GM18505 (cell line): ENCODE data around the gene GPRC5B.

Source experiments
- ATAC-seq: cut with Tn5 transposase; IDR thresholded peaks from one replicate; pipeline ENCODE4 v1.9.1; 2021; ENCODE audit not compliant: unreplicated experiment
- POLR2A ChIP-seq: IDR thresholded peaks from 4 replicates; pipeline ENCODE4 v1.6.1; 2011; ENCODE audit warnings: borderline replicate concordance; ENCODE audit not compliant: insufficient read depth, insufficient read length; ENCODE audit errors: extremely low read depth

The GPRC5B gene

GRCh38 chr16:19886073-19886941 is 1.7 kb upstream of the GPRC5B start:
- ATAC-seq: no peak
- TF ChIP-seq POLR2A: no peak

- ATAC-seq: no peak
- TF ChIP-seq POLR2A: no peak
These were observed 914 bp upstream of the GPRC5B start for GRCh38 chr16:19885451-19886072.

- no peak for ATAC-seq
- no peak for TF ChIP-seq POLR2A
These were observed 622 bp downstream of the GPRC5B start for GRCh38 chr16:19883966-19884485.

GRCh38 chr16:19883296-19883965 is 1.2 kb downstream of the GPRC5B start:
- no peak for TF ChIP-seq POLR2A
- no peak for ATAC-seq

- no peak for TF ChIP-seq POLR2A
- ATAC-seq: no peak
These were observed 2.0 kb downstream of the GPRC5B start for GRCh38 chr16:19882646-19883045.

GRCh38 chr16:19882186-19882585 is 2.5 kb downstream of the GPRC5B start:
- TF ChIP-seq POLR2A: no peak
- no peak for ATAC-seq

GRCh38 chr16:19881783-19882182 is 2.9 kb downstream of the GPRC5B start:
- no peak for TF ChIP-seq POLR2A
- ATAC-seq: no peak

- TF ChIP-seq POLR2A: no peak
- no peak for ATAC-seq
These were observed 3.6 kb downstream of the GPRC5B start for GRCh38 chr16:19881028-19881427.

GRCh38 chr16:19879241-19879792 is 5.3 kb downstream of the GPRC5B start:
- ATAC-seq: no peak
- TF ChIP-seq POLR2A: no peak

- TF ChIP-seq POLR2A: no peak
These were observed 5.9 kb downstream of the GPRC5B start for GRCh38 chr16:19878757-19879156.

GRCh38 chr16:19876501-19877059 is 8.1 kb downstream of the GPRC5B start:
- TF ChIP-seq POLR2A: no peak
- ATAC-seq: no peak

More at GRCh38 chr16:19878757-19879156, 5.9 kb downstream of the GPRC5B start:
- ATAC-seq: no peak

GRCh38 chr16:19875900-19876299 is 8.7 kb downstream of the GPRC5B start:
- ATAC-seq: no peak
- TF ChIP-seq POLR2A: no peak
